HFF-Myc (cell line): Measurements from ENCODE around the gene CES3.

Experiments
- DNase-seq: peaks from one replicate; pipeline ENCODE4 v3.0.0-alpha.2; 2011; ENCODE audit warnings: low read depth; ENCODE audit errors: extremely low read depth
- H3K4me3 ChIP-seq: replicated peaks from 2 replicates; pipeline ENCODE4 v1.5.1; 2011; ENCODE audit warnings: low read depth, mild to moderate bottlenecking, control low read depth, low read length
- TF ChIP-seq, protein P1 (sequence below): IDR thresholded peaks from 2 replicates; pipeline ENCODE4 v1.5.1; 2012; ENCODE audit warnings: mild to moderate bottlenecking, low read depth, low read length, control low read depth; ENCODE audit errors: missing control alignments

CES3 gene

DNA sequence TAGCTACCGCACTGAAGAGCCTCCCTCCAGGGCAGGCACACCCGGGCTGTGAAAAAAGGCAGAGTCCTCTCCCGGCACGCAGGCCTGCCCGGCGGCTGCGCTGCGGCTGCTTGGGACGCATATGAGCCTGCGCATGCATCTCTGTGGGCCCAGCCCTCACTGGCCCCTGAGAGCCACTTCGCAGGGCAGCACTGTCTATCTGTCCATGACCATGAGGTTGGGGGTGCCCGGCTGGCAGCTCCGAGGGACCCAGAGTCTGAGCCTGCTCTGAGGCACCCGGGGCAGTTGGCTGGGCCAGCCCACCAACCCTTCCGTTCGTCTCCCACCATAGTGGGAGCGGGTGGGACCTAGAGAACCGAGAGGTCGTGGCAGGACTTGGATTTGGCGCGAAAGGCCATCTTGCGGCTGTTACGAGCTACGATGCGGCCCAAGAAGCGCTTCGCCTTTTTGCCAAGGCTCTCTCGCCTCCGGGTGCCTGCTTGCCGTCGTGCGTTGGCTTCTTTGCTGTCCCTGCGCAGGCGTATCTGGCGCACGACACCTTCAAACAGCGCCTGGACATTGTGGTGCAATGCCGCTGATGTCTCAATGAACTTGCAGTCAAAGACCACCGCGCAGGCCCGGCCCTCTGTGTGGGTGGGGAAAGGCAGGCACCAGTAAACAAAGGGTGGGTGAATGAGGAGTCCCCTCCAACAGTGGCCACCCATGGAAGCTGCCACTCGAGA is 39.2 kb upstream of the CES3 start:
- H3K4me3 ChIP-seq, result no peak overlapping the region
- DNase-seq, result no peak
- TF ChIP-seq, protein P1, sequence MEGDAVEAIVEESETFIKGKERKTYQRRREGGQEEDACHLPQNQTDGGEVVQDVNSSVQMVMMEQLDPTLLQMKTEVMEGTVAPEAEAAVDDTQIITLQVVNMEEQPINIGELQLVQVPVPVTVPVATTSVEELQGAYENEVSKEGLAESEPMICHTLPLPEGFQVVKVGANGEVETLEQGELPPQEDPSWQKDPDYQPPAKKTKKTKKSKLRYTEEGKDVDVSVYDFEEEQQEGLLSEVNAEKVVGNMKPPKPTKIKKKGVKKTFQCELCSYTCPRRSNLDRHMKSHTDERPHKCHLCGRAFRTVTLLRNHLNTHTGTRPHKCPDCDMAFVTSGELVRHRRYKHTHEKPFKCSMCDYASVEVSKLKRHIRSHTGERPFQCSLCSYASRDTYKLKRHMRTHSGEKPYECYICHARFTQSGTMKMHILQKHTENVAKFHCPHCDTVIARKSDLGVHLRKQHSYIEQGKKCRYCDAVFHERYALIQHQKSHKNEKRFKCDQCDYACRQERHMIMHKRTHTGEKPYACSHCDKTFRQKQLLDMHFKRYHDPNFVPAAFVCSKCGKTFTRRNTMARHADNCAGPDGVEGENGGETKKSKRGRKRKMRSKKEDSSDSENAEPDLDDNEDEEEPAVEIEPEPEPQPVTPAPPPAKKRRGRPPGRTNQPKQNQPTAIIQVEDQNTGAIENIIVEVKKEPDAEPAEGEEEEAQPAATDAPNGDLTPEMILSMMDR, result no peak

DNA sequence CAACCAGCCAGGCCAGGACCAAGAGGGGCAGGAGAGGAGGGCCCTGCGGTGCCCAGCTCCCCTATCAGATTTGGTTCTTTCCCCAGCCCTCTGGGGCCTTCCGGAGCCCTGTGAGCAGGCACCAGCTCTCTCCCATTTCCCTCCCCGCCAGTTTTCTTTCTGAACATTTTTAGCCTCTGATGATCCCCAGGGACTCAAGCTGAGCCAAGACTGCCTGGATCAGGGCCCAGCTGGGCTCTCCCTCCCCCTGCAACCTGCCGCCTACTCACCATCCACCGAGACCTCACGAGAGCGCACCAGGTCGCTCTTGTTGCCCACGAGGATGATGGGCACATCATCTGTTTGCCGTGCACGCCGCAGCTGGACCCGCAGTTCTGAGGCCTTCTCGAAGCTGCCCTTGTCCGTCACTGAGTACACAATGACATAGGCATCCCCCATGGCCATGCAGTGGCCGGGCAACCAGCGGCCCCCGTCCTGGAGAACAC is 37.8 kb upstream of the CES3 start:
- H3K4me3 ChIP-seq, result no peak overlapping the region

DNA sequence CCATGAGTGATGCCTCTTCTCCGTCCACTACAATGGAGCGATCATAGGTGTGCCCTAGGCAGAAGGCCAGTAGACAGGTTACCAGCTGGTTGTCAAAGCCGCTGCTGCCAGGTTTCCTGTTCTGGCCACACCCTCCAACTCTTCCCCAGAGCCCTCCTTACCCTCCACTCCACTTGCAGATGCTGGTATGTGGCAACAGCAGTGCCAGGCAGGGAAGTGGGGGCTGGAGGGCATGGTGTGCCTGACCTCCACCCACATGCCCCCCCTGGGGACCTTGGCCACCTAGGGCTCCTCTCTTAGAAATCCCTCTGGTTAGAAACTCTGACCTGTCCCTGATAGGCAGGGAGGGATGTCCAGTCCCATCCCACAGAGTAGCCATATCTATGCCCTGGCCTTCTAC is 37.2 kb upstream of the CES3 start:
- TF ChIP-seq, protein P1, result no peak
- no peak for DNase-seq
- H3K4me3 ChIP-seq, result no peak overlapping the region

More for the DNA sequence above, 37.8 kb upstream of the CES3 start:
- TF ChIP-seq, protein P1, result no peak
- no peak for DNase-seq

DNA sequence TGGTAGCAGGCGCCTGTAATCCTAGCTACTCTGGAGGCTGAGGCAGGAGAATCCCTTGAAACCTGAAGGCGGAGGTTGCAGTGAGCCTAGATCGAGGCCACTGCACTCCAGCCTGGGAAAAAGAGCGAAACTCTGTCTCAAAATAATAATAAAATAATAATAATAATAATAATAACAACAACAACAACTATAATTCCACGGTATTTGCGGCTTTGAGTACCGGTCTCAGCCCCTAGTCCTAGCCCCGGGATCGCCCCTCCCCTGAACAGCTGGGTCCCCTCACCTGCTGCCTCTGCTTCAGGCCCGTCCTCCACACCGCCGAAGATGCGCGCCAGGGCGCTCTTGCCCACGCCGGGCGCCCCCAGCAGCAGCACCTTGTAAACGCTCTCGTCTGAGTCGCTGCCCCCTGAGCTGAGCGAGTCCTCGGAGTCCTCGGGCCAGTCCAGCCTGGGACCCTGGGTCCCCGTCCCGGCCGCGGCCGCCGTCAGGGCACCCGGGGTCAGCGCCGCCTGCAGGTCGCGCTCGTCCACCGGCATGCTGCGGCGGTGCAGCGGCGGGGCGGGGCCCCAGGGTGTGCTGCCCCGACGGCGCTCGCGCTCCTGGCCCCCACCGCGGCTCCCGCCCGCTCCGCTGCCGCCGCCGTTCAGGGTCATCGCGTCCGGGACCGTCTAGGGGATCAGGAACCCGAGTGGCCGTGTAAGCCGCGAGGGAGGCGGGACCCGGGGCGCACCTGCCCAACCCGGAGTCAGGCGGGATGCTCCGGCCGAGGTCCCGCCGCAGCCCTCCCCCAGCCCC is 36.3 kb upstream of the CES3 start:
- TF ChIP-seq, protein P1, result no peak
- no peak for DNase-seq
- H3K4me3 ChIP-seq, result peak overlapping the region; percentile 33

DNA sequence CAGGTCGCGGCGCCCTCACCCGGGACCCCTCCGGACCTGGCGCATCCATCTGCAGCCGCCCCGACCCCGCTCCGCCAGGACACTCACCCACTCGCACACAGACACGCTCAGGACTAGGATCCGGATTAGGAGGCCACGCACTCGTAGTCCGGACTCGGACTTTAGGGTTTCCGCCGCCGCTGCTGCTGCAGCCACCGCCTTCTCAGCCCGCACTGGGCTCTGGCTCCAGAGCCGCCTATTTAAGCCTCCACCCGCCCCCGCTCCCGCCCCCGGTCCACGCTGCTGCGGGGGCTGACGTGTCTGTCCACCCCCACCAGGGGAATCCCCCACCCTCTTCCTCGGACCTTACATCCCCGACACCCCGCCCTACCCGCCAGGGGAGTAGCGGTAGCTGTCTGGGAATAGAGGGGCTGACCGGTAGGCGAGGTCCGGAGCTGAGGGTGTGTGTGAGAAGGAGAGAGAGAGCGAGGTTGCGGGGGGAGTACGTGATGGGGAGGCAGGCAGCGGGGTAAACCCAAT is 35.7 kb upstream of the CES3 start, which contains the start of gene RRAD:
RRAD (minus strand) TSS at position 214 of the 519 bp plus-strand sequence. CDS start 356 bp downstream, outside the sequence.
- TF ChIP-seq, protein P1, result no peak
- H3K4me3 ChIP-seq, result peak within 1 kb of the TSS; percentile 33
- DNase-seq, result no peak

DNA sequence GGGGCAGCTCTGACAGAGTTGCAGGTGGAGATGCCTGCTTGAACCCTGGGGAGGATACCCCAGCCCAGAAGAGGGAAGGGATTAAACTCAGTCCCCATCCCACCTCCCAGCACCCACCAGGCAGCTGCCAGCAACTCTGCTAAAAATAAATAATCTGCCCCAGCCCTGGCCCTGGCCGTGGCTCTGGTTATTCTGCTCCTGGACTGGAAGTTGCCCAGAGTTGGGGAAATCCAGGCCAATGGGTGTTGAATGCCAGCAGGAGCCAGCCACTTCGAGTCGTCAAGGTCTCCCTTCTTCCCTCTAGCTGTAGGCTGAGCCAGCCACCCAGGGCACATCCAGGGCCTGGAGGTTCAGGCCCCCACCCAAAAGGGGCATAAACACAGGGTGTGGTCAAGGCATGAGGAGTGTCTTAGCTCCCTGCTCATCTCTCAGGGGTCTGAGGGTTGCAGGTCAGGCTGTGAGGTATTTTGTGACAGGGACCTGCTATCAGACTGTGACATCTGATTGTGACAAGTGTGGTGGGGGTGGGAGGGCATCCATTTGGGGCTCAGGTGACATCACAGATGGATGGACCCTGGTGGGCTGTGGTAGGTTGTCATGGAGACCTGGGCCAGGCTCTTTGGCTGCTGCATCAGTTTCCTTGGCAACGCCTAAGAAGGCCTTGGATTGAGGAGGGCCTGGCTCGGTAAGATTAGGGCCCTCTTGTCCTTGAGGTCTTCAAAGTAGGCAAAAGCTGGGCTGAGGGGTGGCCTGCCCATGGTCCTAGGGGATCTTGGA is 34.7 kb upstream of the CES3 start:
- H3K4me3 ChIP-seq, result no peak overlapping the region
- TF ChIP-seq, protein P1, result no peak
- DNase-seq, result no peak
